ENCODE measurements around the gene DNMT3B. TPM values are rescaled to one million over a fixed set of nuclear protein-coding genes. Genes with fewer than 3 reads are reported as not detected.

The DNMT3B gene
- total and polyA plus RNA-seq, 9 of the 15 experiments (the other 6 are each of a cell fraction or from before 2014, with no cell fraction given): 9.3 to 74.8 (median 49.1) TPM

DNA sequence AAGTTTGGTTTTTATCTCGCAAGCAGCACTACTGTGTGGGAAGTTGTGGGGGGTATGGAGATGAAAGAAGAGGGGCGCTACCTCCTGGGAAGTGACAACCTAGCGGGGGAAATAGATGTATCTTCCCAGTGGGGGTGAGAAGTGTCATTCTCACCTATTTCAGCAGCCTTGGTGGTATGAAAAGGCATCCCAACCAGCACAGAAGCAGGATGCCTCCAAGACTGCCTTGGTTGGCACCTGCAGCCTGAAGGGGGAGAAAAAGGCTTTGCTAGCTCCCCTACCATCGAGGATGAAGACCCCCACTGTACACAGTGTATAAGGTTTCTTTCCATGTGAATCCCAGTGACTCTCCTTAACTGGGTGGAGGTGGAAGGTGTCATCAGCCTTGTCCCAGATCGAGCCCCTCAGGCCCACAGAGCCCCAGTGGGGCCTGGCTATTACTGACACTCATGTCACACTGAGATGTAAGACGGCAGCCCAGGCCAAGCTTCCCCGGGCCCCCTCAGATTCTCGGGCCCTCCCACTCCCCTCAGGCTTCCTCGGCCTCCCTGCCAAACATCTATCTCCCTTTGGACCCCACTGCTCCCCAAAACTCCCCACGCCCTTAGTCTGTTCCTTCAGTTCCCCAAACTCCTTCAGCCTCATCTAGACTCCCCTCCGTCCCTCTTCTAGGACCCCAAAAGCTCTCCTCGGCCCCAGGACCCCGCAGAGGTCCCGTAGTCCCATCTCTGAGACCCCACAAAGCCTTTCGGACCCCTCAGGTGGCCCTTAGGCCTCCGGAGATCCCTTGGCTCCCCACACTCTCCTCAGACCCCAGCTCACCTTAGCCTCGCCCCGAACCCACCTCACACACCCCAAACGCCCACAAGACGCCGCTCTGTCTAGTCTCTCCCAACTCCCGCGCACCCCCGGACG is 19.6 kb upstream of the DNMT3B start (continued):
- TF ChIP-seq, protein P1, sequence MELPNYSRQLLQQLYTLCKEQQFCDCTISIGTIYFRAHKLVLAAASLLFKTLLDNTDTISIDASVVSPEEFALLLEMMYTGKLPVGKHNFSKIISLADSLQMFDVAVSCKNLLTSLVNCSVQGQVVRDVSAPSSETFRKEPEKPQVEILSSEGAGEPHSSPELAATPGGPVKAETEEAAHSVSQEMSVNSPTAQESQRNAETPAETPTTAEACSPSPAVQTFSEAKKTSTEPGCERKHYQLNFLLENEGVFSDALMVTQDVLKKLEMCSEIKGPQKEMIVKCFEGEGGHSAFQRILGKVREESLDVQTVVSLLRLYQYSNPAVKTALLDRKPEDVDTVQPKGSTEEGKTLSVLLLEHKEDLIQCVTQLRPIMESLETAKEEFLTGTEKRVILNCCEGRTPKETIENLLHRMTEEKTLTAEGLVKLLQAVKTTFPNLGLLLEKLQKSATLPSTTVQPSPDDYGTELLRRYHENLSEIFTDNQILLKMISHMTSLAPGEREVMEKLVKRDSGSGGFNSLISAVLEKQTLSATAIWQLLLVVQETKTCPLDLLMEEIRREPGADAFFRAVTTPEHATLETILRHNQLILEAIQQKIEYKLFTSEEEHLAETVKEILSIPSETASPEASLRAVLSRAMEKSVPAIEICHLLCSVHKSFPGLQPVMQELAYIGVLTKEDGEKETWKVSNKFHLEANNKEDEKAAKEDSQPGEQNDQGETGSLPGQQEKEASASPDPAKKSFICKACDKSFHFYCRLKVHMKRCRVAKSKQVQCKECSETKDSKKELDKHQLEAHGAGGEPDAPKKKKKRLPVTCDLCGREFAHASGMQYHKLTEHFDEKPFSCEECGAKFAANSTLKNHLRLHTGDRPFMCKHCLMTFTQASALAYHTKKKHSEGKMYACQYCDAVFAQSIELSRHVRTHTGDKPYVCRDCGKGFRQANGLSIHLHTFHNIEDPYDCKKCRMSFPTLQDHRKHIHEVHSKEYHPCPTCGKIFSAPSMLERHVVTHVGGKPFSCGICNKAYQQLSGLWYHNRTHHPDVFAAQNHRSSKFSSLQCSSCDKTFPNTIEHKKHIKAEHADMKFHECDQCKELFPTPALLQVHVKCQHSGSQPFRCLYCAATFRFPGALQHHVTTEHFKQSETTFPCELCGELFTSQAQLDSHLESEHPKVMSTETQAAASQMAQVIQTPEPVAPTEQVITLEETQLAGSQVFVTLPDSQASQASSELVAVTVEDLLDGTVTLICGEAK (IDR thresholded peaks at IDR 0.05): peak; percentile 22; the same call in 1 of the 2 replicates
- TF ChIP-seq, protein P1 (CRISPR knock-in tag; IDR thresholded peaks at IDR 0.05): no peak
- TF ChIP-seq NELFE (IDR thresholded peaks at IDR 0.05; ENCODE audit: insufficient read depth, insufficient read length): no peak
- no peak for TF ChIP-seq ZNF184 (CRISPR knock-in tag; IDR thresholded peaks at IDR 0.05)
- TF ChIP-seq, protein P2, sequence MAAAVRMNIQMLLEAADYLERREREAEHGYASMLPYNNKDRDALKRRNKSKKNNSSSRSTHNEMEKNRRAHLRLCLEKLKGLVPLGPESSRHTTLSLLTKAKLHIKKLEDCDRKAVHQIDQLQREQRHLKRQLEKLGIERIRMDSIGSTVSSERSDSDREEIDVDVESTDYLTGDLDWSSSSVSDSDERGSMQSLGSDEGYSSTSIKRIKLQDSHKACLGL (CRISPR knock-in tag; IDR thresholded peaks at IDR 0.05; ENCODE audit: borderline replicate concordance, poor library complexity, severe bottlenecking): no peak
- 0 out of 2 replicates have a peak, but pooled peaks have one; percentile 33 for TF ChIP-seq MIER1 (IDR thresholded peaks at IDR 0.05; ENCODE audit: low read depth)
- no peak for TF ChIP-seq FIP1L1 (IDR thresholded peaks at IDR 0.05; ENCODE audit: low read depth, low read length, poor library complexity, severe bottlenecking)
- TF ChIP-seq HNRNPH1 (optimal IDR thresholded peaks at IDR 0.05; ENCODE audit: low read depth, low read length): no peak
- TF ChIP-seq, protein P3, sequence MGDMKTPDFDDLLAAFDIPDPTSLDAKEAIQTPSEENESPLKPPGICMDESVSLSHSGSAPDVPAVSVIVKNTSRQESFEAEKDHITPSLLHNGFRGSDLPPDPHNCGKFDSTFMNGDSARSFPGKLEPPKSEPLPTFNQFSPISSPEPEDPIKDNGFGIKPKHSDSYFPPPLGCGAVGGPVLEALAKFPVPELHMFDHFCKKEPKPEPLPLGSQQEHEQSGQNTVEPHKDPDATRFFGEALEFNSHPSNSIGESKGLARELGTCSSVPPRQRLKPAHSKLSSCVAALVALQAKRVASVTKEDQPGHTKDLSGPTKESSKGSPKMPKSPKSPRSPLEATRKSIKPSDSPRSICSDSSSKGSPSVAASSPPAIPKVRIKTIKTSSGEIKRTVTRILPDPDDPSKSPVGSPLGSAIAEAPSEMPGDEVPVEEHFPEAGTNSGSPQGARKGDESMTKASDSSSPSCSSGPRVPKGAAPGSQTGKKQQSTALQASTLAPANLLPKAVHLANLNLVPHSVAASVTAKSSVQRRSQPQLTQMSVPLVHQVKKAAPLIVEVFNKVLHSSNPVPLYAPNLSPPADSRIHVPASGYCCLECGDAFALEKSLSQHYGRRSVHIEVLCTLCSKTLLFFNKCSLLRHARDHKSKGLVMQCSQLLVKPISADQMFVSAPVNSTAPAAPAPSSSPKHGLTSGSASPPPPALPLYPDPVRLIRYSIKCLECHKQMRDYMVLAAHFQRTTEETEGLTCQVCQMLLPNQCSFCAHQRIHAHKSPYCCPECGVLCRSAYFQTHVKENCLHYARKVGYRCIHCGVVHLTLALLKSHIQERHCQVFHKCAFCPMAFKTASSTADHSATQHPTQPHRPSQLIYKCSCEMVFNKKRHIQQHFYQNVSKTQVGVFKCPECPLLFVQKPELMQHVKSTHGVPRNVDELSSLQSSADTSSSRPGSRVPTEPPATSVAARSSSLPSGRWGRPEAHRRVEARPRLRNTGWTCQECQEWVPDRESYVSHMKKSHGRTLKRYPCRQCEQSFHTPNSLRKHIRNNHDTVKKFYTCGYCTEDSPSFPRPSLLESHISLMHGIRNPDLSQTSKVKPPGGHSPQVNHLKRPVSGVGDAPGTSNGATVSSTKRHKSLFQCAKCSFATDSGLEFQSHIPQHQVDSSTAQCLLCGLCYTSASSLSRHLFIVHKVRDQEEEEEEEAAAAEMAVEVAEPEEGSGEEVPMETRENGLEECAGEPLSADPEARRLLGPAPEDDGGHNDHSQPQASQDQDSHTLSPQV (IDR thresholded peaks at IDR 0.05): 0 out of 2 replicates have a peak, but pooled peaks have one; percentile 27
- 0 out of 4 replicates have a peak, but pooled peaks of 1 of the 2 experiments have one; percentile 6 for TF ChIP-seq RCOR1 (IDR thresholded peaks at IDR 0.05; ENCODE audit: borderline replicate concordance in 1 of 2, low read depth in 2 of 2, low read length in 2 of 2)

All from K562 (cell line).